Measurements from ENCODE around the gene ENDOU. TPM values are rescaled to one million over a fixed set of nuclear protein-coding genes. Genes with fewer than 3 reads are reported as not detected.
A peak's percentile ranks its signal among the peaks of the same experiment; 100 is the strongest.

ENDOU gene
- total and polyA plus RNA-seq, 12 donors = 0.11 to 0.56 (median 0.29) TPM; not detected in 1

- DNase-seq = peak; percentile 61 to 86
- Histone ChIP-seq H3K27ac (peak overlapping the region in 9 of 10 donors; percentile 24 to 97 (median 93)), H3K4me1 (peaks cover 31 to 49% (median 47%) of the 10 kb centered on the region in 9 donors), H3K4me3 (peak overlapping the region in 1 of 10 donors; percentile 8), H3K27me3 (no peaks in the 10 kb centered on the region), H3K9me3 (no peaks in the 10 kb centered on the region), H3K36me3 (peaks cover 0 to 4% (median 0%) of the 10 kb centered on the region in 9 donors)
- intact Hi-C loops (cut with DNase I) = loop anchor here (1.0 to 10.0 kb wide), 10 partner anchors 51 to 239 kb away; no protein-coding TSS in a partner anchor
- ATAC-seq = peak; percentile 22 to 66 (median 56)
- 3 to 4% methylated on average over 10 of the region's 10 CpGs for WGBS, 2 donors
- TF ChIP-seq, protein P1, sequence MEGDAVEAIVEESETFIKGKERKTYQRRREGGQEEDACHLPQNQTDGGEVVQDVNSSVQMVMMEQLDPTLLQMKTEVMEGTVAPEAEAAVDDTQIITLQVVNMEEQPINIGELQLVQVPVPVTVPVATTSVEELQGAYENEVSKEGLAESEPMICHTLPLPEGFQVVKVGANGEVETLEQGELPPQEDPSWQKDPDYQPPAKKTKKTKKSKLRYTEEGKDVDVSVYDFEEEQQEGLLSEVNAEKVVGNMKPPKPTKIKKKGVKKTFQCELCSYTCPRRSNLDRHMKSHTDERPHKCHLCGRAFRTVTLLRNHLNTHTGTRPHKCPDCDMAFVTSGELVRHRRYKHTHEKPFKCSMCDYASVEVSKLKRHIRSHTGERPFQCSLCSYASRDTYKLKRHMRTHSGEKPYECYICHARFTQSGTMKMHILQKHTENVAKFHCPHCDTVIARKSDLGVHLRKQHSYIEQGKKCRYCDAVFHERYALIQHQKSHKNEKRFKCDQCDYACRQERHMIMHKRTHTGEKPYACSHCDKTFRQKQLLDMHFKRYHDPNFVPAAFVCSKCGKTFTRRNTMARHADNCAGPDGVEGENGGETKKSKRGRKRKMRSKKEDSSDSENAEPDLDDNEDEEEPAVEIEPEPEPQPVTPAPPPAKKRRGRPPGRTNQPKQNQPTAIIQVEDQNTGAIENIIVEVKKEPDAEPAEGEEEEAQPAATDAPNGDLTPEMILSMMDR (IDR thresholded peaks at IDR 0.05) = peak; percentile 72 to 90 (median 83)
These were observed 9.9 kb downstream of the ENDOU start for GRCh38 chr12:47715393-47715876.

DNA sequence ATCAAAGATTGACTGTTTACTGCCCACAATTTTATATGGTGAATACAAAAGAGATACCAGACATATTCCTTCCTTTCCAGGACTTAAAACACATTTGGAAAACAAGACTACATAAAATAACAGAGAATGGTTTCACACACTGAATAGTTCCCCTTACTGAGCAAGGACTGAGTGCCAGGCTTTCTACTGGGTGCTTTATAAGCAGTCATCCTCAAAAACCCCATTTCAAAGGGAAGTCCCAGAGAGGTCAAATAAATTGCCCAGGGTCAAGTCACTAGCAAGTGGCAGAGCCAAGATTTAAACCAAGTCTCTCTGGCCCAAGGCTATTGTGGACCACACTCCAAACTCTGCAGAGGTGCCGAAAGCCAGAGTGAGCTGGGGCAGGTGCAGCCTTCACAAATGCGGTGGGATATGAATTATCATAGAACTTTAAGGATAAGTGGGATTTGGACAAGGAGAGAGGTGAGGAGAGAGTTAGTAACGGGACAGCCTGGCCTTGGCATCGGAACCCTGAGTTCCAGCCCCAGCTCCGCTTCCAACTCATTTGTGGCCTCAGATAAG, 10.4 kb downstream of the ENDOU start:
- ATAC-seq (no peak), DNase-seq (no peak)
- intact Hi-C loops (cut with DNase I) = loop anchor here (1.0 to 10.0 kb wide), 12 partner anchors 52 to 240 kb away; no protein-coding TSS in a partner anchor
- peak overlapping the region in 9 of 10 donors; percentile 24 to 97 (median 93) for H3K27ac ChIP-seq
- TF ChIP-seq, protein P1 (IDR thresholded peaks at IDR 0.05) = no peak
- WGBS, 2 donors = 23 to 26% methylated on average over 5 of the region's 5 CpGs
- H3K9me3 ChIP-seq = no peaks in the 10 kb centered on the region
- H3K4me1 ChIP-seq = peaks cover 31 to 54% (median 47%) of the 10 kb centered on the region in 9 donors
- H3K36me3 ChIP-seq = peaks cover 0 to 3% (median 0%) of the 10 kb centered on the region in 9 donors
- H3K4me3 ChIP-seq = peak overlapping the region in 1 of 10 donors; percentile 8
- no peaks in the 10 kb centered on the region for H3K27me3 ChIP-seq

- TF ChIP-seq, protein P1 (IDR thresholded peaks at IDR 0.05) = no peak
- H3K4me3 ChIP-seq = no peak overlapping the region
These were observed 13.1 kb downstream of the ENDOU start for GRCh38 chr12:47712171-47712570.

DNA sequence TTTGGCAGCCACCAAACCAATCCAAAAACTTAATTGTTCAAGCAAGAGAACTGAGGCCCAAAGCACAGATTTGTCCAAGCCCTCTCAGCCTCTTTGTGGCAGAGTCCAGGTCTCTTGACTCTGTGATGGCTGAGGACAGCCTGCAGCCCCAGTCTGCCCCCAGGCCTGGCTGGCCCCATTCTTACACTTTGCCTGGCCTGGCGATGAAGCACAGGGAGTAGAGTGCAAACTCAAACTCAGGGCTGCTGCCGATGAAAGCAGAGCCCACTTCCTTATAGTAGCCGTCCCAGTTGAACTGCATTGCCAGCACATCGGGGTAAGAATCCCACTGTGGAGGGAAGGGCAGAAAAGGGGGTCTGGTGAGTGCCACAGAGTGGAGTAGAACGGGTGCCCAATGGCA, 13.8 kb downstream of the ENDOU start:
- DNase-seq (no peak), ATAC-seq (no peak)
- intact Hi-C loops (cut with DNase I) = loop anchor here in 4 of 10 donors (5.0 to 10.0 kb wide), 4 partner anchors 66 to 243 kb away; no protein-coding TSS in a partner anchor
- no peak overlapping the region for H3K27ac ChIP-seq
- H3K4me1 ChIP-seq = peaks cover 14 to 59% (median 27%) of the 10 kb centered on the region in 9 donors
- 91 to 92% methylated on average over 5 of the region's 5 CpGs for WGBS, 2 donors
- H3K27me3 ChIP-seq = no peaks in the 10 kb centered on the region
- no peaks in the 10 kb centered on the region for H3K36me3 ChIP-seq
- H3K9me3 ChIP-seq = no peaks in the 10 kb centered on the region
- TF ChIP-seq, protein P1 (IDR thresholded peaks at IDR 0.05) = no peak
- no peak overlapping the region for H3K4me3 ChIP-seq

More at GRCh38 chr12:47712171-47712570, 13.1 kb downstream of the ENDOU start:
- Histone ChIP-seq H3K9me3 (no peaks in the 10 kb centered on the region), H3K4me1 (peaks cover 20 to 63% (median 31%) of the 10 kb centered on the region in 9 donors), H3K27ac (no peak overlapping the region), H3K36me3 (no peaks in the 10 kb centered on the region), H3K27me3 (no peaks in the 10 kb centered on the region)
- WGBS, 2 donors = 84 to 93% methylated on average over 6 of the region's 6 CpGs
- intact Hi-C loops (cut with DNase I) = loop anchor here in 4 of 10 donors (5.0 to 10.0 kb wide), 4 partner anchors 65 to 243 kb away; no protein-coding TSS in a partner anchor
- DNase-seq (no peak), ATAC-seq (no peak)

Data from heart right ventricle (tissue), 16 donors.